HG03439 (cell line): ENCODE data around the gene DIP2A.
"Not testable (repeated sequence)": the region's sequence is repeated elsewhere in the genome, so short reads cannot be mapped to it uniquely, and the experiment has no call there.

Experiments
- ATAC-seq: cut with Tn5 transposase; IDR thresholded peaks from one replicate; pipeline ENCODE4 v1.9.1; 2021; ENCODE audit warnings: mild to moderate bottlenecking, moderate library complexity; ENCODE audit not compliant: unreplicated experiment

Gene DIP2A

DNA sequence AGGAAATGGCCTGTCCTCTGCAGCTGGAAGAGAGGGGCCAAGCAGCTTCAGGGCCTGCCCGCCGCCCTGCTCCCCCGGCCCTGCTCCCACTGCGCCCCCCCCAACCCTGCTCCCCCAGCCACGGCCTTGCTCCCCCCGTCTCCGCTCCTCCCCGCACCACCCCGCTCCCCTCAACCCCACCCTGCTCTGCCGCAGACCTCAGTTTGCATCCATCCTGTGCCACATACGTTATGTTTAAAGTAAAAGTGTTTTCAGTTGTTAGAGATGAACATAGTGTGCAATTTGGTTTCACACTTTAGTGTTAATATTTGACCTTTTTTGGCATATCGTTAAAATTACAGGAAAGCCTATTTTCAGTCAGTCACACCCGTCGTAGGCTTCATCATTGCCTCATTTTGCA lies 34.1 kb upstream of the DIP2A start:
- ATAC-seq = no peak

DNA sequence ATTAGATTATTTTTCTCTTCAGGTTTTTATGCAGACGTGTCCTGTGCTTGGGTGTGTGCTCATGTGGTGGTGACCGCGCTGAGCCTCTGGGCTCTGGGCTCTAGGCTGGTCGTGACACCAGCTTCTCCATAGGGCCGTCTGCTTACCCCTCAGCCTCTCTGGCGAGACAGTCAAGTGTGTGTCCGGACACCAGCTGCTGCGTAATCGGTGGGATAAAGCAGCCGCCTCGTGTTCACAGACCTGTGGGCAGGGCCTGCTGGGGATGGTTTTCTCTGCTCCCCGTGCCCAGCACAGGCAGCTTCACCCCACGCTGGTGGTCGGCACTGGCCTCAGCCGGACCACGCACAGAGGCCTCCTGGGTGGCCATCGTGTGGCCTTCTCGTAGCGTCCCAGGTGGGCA lies 33.6 kb upstream of the DIP2A start:
- ATAC-seq = no peak

DNA sequence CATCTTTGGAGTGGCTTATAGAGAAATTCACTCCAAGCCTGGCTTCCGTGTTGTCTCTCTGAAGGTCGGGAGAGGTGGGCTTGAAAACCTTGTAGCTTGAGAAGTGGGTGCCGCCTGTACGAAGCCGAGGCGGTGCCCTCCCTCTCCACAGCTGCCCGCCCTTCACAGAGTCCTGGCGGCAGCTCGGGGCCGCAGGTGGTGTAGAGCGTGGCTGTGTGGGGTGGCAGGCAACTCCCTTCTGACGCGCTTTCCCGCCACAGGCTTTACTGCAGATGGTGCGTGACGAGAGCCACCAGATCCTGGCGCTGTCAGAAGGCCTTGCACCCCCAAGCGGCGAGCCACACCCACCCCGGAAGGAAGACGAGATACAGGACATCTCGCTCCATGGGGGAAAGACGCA lies 33.1 kb upstream of the DIP2A start:
- ATAC-seq = no peak

GRCh38 chr21:46426313-46427046 lies 32.2 kb upstream of the DIP2A start:
- ATAC-seq = no peak

- no peak for ATAC-seq
Observed at GRCh38 chr21:46427516-46427915, 31.2 kb upstream of the DIP2A start.

GRCh38 chr21:46428286-46428685 lies 30.4 kb upstream of the DIP2A start:
- no peak for ATAC-seq

GRCh38 chr21:46428987-46429710 lies 29.5 kb upstream of the DIP2A start:
- ATAC-seq = no peak

GRCh38 chr21:46429754-46430681 lies 28.7 kb upstream of the DIP2A start:
- ATAC-seq = no peak

GRCh38 chr21:46431448-46431847 lies 27.2 kb upstream of the DIP2A start:
- ATAC-seq = no peak

GRCh38 chr21:46431884-46432488 lies 26.7 kb upstream of the DIP2A start:
- no peak for ATAC-seq

DNA sequence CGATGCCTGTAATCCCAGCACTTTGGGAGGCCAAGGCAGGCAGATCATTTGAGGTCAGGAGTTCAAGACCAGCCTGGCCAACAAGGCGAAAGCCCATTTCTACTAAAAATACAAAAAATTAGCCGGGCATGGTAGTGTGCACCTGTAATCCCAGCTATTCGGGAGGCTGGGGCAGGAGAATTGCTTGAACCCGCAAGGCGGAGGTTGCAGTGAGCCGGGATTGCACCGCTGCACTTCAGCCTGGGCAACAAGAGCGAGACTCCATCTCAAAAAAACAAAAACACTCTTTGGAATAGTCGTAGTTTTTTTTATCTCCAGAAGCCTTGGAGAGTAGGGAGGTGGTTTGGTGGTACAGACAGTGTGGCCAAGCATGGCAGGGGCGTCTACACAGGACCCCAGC lies 25.6 kb upstream of the DIP2A start:
- ATAC-seq = not testable (repeated sequence)

DNA sequence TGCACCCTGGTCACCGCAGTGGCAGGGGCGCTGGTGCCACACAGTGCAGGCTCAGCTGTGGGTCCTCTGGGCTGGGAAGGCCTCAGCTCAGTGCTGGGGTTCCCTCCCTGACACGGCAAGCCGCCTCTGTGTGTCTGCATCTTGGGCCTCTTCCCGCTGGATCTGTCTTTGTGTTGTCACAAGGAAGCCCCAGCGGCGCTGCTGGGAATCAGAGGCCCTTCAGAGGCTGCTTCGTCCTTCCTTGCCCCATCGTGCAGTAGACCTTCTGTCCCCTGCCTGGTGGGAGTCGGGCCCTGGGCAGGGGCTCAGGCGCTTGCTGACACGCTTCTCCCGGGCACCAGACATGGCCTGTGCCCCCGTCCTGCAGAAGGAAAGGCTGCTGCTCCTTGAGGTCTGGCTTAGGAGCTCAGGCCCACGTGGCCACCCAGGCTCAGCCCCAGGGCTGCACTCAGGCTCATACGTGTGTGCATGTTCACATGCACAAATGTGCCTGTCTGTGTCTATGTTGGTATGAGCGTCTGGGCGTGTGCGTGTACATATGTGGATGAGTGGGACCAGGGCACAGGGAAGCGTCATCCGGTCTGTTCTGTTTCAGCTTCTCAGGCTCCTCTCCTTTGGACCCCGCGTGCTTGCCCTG lies 24.3 kb upstream of the DIP2A start:
- ATAC-seq = no peak

DNA sequence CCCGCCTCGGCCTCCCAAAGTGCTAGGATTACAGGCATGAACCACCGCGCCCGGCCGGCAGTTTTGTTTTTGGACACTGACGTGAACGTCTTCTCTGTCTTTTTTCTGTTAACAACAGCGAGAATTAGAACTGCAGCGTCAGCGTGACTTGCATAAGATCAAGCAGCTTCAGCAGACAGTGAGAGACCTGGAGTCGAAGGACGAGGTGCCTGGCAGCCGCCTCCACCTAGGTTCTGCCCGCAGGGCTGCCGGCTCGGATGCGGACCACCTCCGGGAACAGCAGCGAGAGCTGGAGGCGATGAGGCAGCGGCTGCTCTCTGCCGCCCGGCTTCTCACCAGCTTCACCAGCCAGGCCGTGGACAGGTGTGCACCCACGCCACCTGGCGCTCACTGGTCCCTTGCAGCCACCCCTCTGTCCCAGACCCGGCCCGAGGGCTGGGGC lies 22.9 kb upstream of the DIP2A start:
- no peak for ATAC-seq

- no peak for ATAC-seq
Observed at GRCh38 chr21:46436621-46437020, 22.1 kb upstream of the DIP2A start.

DNA sequence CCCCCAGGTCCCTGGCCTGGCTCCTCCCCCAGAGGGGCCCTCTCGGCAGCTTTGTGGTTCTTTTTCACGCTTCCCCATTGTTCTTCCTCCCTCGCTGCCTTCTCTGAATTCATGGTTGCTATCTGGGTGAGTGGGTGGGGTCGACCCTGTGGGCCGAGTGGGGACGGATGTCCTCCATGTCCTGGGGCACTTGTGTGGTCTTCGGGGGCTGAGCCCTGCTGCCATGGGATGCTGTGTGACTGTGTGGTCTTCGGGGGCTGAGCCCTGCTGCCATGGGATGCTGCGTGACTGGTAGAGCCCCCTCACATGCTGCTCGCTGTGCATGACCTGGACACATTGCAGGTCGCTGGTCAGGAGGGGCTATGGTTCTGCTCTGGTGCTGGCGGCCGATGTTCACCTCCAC lies 21.6 kb upstream of the DIP2A start:
- ATAC-seq = no peak

GRCh38 chr21:46437511-46437910 lies 21.2 kb upstream of the DIP2A start:
- ATAC-seq = no peak

DNA sequence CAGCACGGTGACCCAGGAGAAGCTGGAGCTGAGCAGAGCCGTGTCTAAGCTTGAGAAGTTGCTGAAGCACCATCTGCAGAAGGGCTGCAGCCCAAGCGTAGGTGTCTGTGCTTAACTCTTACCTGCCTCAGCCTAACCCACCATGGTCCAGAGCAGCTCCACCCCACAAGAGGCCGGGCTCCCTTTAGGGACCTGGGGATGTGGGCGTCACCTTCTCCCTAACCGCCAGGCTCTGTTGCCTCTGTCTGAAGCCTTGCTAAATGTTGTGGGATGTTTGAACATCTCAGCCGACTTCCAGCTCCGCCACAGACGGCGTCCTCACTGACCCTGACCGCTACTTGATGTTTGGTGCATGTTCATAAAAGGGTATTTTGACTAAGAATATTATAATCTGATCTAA lies 20.4 kb upstream of the DIP2A start:
- ATAC-seq = no peak

DNA sequence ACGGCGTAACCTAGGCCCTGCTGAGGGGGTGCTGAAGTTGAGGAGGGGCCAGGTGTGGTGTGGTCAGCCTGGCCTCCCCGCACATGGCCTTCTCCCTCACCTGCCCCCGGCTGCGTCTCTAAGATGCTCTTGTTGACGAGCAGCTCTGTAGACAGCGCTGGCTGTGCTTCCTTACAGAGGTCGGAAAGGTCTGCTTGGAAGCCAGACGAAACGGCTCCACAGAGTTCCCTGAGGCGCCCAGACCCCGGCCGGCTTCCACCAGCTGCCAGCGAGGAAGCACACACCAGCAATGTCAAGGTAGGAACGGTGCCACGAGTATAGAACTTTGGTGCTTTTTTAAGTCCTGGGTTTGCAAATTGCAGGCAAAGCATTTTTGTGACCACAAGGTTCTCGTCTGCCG lies 18.8 kb upstream of the DIP2A start:
- ATAC-seq = no peak

GRCh38 chr21:46441331-46441730 lies 17.4 kb upstream of the DIP2A start:
- no peak for ATAC-seq

DNA sequence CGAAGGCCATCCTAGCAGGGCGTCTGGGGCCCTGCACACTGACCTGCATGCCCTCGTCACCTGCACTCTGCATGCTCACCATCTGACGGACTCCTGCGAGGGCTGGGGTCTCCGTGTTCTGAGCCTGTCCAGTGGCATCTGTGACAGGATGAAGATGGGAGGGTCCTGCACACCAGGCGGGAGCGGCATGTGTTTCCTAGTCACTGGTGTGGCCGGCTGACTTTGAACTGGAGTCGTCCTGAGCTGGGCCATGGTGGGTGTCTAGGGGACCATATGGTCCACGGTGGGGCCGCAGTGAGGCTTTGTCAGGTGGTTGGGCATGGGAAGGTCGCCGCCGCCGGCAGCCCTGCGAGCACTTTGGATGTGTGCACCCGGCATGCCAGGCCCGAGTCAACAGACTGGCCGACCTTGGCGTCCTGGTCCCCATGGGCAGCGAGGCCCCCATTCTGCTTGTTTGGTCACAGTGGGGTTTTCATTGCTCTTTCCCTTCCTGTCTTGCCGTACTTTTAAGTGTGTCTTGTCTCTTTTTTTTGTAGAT lies 16.7 kb upstream of the DIP2A start:
- ATAC-seq = no peak
